OCI-LY7 (cell line): ENCODE data around the gene NDUFC2. TPM values are rescaled to one million over a fixed set of nuclear protein-coding genes. Genes with fewer than 3 reads are reported as not detected.

Source experiments
- BruUV-seq: library from RNA; stranded (reverse); fragments of 400-500 nt; replicated peaks from 2 replicates; lab custom pipeline; 2021; lab: Mats Ljungman, UMichigan
- CTCF ChIA-PET: fragments of 300-600 bp; sonication (Branson Sonifier 250); formaldehyde crosslinking; loops from one replicate; lab custom pipeline; 2022; ENCODE audit warnings: antibody characterized with exemption; ENCODE audit not compliant: unreplicated experiment; lab: Charles Lee
- POLR2A ChIA-PET: fragments of 300-600 bp; sonication (Branson Sonifier 250); formaldehyde crosslinking; loops from one replicate; lab custom pipeline; 2022; ENCODE audit warnings: antibody characterized with exemption; lab: Charles Lee
- DNase-seq: peaks from one replicate; pipeline ENCODE4 v3.0.0-alpha.2; 2015; ENCODE audit warnings: low spot score
- H2AFZ ChIP-seq: fragments of 200-600 bp; sonication (generic), shearing (Covaris generic); 2 replicates; pipeline ENCODE4 v1.6.1; 2014; ENCODE audit warnings: mild to moderate bottlenecking, antibody characterized with exemption, low read length, moderate library complexity
- H3K27ac ChIP-seq: fragments of 200-600 bp; sonication (generic); 2 replicates; pipeline ENCODE4 v1.5.1; 2014; ENCODE audit warnings: mixed run types, low read depth, mild to moderate bottlenecking, moderate library complexity, low read length, inconsistent platforms; ENCODE audit not compliant: poor library complexity, severe bottlenecking
- H3K36me3 ChIP-seq: fragments of 200-600 bp; sonication (generic); 2 replicates; pipeline ENCODE4 v1.6.1; 2014; ENCODE audit warnings: mild to moderate bottlenecking, antibody characterized with exemption, low read length, moderate library complexity, mixed read lengths; ENCODE audit not compliant: insufficient read depth
- H3K4me1 ChIP-seq: fragments of 200-600 bp; sonication (generic); 2 replicates; pipeline ENCODE4 v1.5.1; 2014; ENCODE audit warnings: mild to moderate bottlenecking, low read length; ENCODE audit not compliant: insufficient read depth, poor library complexity, severe bottlenecking
- H3K4me2 ChIP-seq: fragments of 200-600 bp; sonication (generic); 2 replicates; pipeline ENCODE4 v1.6.1; 2014; ENCODE audit warnings: mild to moderate bottlenecking, low read length
- H3K4me3 ChIP-seq: fragments of 200-600 bp; sonication (generic); 2 replicates; pipeline ENCODE4 v1.5.1; 2014; ENCODE audit warnings: mild to moderate bottlenecking, low read depth, low read length; ENCODE audit not compliant: poor library complexity, severe bottlenecking
- H3K79me2 ChIP-seq: fragments of 200-600 bp; sonication (generic); 2 replicates; pipeline ENCODE4 v1.6.1; 2016; ENCODE audit warnings: low read depth, mild to moderate bottlenecking, low read length, moderate library complexity, mixed read lengths; ENCODE audit not compliant: insufficient read depth
- H3K9me2 ChIP-seq: fragments of 200-600 bp; sonication (generic); 2 replicates; pipeline ENCODE4 v1.6.1; 2016; ENCODE audit warnings: mild to moderate bottlenecking, low read length, mixed read lengths; ENCODE audit not compliant: insufficient read depth
- H3K9me3 ChIP-seq: fragments of 200-600 bp; sonication (generic); 2 replicates; pipeline ENCODE4 v1.6.1; 2014; ENCODE audit warnings: mild to moderate bottlenecking, mixed run types, low read length, mixed read lengths
- H4K20me1 ChIP-seq: fragments of 200-600 bp; sonication (generic); 2 replicates; pipeline ENCODE4 v1.6.1; 2014; ENCODE audit warnings: mild to moderate bottlenecking, antibody characterized with exemption, low read length, moderate library complexity, mixed read lengths; ENCODE audit not compliant: insufficient read depth
- CTCF ChIP-seq: fragments of 200-600 bp; sonication (generic); conservative IDR thresholded peaks from 2 replicates; pipeline ENCODE4 v1.5.1; 2014; ENCODE audit warnings: mild to moderate bottlenecking, antibody characterized with exemption, low read length, moderate library complexity, mixed read lengths
- EZH2phosphoT487 ChIP-seq: fragments of 200-600 bp; sonication (generic); IDR thresholded peaks from 2 replicates; pipeline ENCODE4 v1.6.1; 2018; ENCODE audit warnings: low read depth, borderline replicate concordance, mild to moderate bottlenecking, mixed run types, antibody characterized with exemption, low read length, moderate library complexity, mixed read lengths
- intact Hi-C: fragments of 100-400 bp; cut with micrococcal nuclease; formaldehyde crosslinking; loops from one replicate; pipeline ENCODE4 v1.10.0; 2022; ENCODE audit not compliant: unreplicated experiment
- total RNA-seq, 2 experiments: library from RNA; depleted of rRNA in 1 of 2; stranded (reverse); fragments of >200 nt in 1 of 2; shearing (Covaris generic) in 1 of 2; gene quantifications; 2 replicates each; pipeline ENCODE4 v1.2.3, GENCODE V29; 2014 to 2022

The NDUFC2 gene
- total RNA-seq, 2 experiments from 2014 or later: 53.3 to 95.7 TPM

DNA sequence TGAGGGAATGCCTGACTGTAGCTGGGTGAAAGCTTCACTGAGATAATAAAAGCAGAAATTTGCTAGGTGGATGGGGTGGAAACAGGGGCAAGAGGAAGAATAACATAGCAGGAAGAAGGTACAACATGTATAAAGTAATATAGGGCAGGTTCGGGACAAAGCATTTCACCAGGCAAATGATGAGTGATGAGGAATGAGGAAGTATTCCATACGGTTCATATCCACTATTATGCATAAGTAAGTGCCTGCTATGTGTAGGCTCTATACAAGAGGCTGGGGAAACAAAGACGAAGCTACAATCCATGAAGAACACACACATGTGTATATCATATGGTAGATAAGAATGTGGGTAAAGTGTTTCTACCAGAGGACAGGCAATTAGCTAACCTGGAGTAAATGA lies 7.9 kb downstream of the NDUFC2 start:
- POLR2A ChIA-PET: no interaction called here
- H2AFZ ChIP-seq: no peak overlapping the region

GRCh38 chr11:78070621-78071020 lies 9.0 kb downstream of the NDUFC2 start:
- ChIA-PET CTCF (no interaction called here), POLR2A (interaction anchor here (0.7 kb wide), 1 partner anchor 8 kb away, joined by 3 read pairs; no protein-coding TSS in a partner anchor)
- TF ChIP-seq CTCF: no peak
- TF ChIP-seq EZH2phosphoT487: no peak
- Histone ChIP-seq H3K4me2 (no peak overlapping the region), H3K9me3 (no peaks in the 10 kb centered on the region), H3K4me1 (no peaks in the 10 kb centered on the region), H3K36me3 (peaks cover 24% of the 10 kb centered on the region), H3K27ac (no peak overlapping the region), H4K20me1 (no peaks in the 10 kb centered on the region), H3K9me2 (no peaks in the 10 kb centered on the region), H3K79me2 (peaks cover 10% of the 10 kb centered on the region; the same call in 1 of the 2 replicates), H3K4me3 (no peak overlapping the region), H2AFZ (no peak overlapping the region)
- intact Hi-C loops: no loop called here
- DNase-seq: no peak
- no TSS peak for BruUV-seq

More for the DNA sequence above, 7.9 kb downstream of the NDUFC2 start:
- Histone ChIP-seq H3K27ac (no peak overlapping the region), H3K4me2 (no peak overlapping the region), H3K9me3 (no peaks in the 10 kb centered on the region), H3K4me3 (no peak overlapping the region), H4K20me1 (no peaks in the 10 kb centered on the region), H3K4me1 (no peaks in the 10 kb centered on the region), H3K79me2 (peaks cover 11% of the 10 kb centered on the region; the same call in 1 of the 2 replicates), H3K36me3 (peaks cover 29% of the 10 kb centered on the region), H3K9me2 (no peaks in the 10 kb centered on the region)
- no TSS peak for BruUV-seq
- TF ChIP-seq CTCF (no peak), EZH2phosphoT487 (no peak)
- intact Hi-C loops: no loop called here
- DNase-seq: no peak
- CTCF ChIA-PET: no interaction called here

DNA sequence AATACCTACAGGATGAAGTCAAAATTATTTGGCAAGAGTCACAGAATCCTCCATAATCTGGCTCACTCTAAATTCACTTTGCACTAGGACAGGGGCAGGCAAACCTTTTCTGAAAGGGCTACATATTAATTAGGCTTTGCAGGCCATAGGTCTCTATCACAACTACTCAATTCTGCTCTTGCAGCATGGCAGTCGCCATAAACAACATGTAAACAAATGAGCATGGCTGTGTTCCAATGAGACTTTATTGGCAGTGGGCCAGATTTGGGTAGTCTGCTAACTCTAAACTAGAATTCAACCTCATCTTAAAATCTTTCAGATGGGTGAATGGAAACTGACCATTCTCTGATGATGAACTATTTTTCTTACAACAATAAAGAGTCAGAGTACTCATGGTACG lies 10.2 kb downstream of the NDUFC2 start:
- intact Hi-C loops: no loop called here
- H3K27ac ChIP-seq: no peak overlapping the region
- no peak overlapping the region for H3K4me2 ChIP-seq
- no peak overlapping the region for H2AFZ ChIP-seq
- no peaks in the 10 kb centered on the region for H4K20me1 ChIP-seq
- ChIA-PET CTCF (no interaction called here), POLR2A (no interaction called here)
- peaks cover 24% of the 10 kb centered on the region for H3K36me3 ChIP-seq
- H3K4me1 ChIP-seq: no peaks in the 10 kb centered on the region
- H3K4me3 ChIP-seq: no peak overlapping the region
- no TSS peak for BruUV-seq
- H3K9me3 ChIP-seq: no peaks in the 10 kb centered on the region
- TF ChIP-seq CTCF (no peak), EZH2phosphoT487 (no peak)
- no peaks in the 10 kb centered on the region for H3K9me2 ChIP-seq
- H3K79me2 ChIP-seq: no peaks in the 10 kb centered on the region
- no peak for DNase-seq
